Activated CD4-positive, CD25-positive, alpha-beta regulatory T cell treated with anti-CD3 and anti-CD28 coated beads, Interleukin-2, amount 50 U/mL, for 16 hours (primary cell): ENCODE data around the gene CACNB2.

Source experiments
- DNase-seq: peaks from one replicate; pipeline ENCODE4 v3.0.0-alpha.2; 2020; ENCODE audit warnings: low read depth, low spot score

The CACNB2 gene

GRCh38 chr10:18333621-18334020 is 193.4 kb downstream of the CACNB2 start:
- DNase-seq, result no peak

GRCh38 chr10:18334116-18334867 is 194.1 kb downstream of the CACNB2 start:
- no peak for DNase-seq

- no peak for DNase-seq
These were observed 200.3 kb downstream of the CACNB2 start for GRCh38 chr10:18340496-18341051.

- DNase-seq, result no peak
These were observed 200.8 kb downstream of the CACNB2 start for GRCh38 chr10:18341055-18341454.

GRCh38 chr10:18343573-18343972 is 203.3 kb downstream of the CACNB2 start:
- DNase-seq, result no peak

GRCh38 chr10:18345308-18345707 is 205.1 kb downstream of the CACNB2 start:
- DNase-seq, result no peak

- no peak for DNase-seq
These were observed 210.1 kb downstream of the CACNB2 start for GRCh38 chr10:18350340-18350739.

- DNase-seq, result no peak
These were observed 211.2 kb downstream of the CACNB2 start for GRCh38 chr10:18351421-18351820.

GRCh38 chr10:18352175-18352574 is 212.0 kb downstream of the CACNB2 start:
- no peak for DNase-seq

- DNase-seq, result no peak
These were observed 219.6 kb downstream of the CACNB2 start for GRCh38 chr10:18359812-18360211.

- DNase-seq, result no peak
These were observed 222.7 kb downstream of the CACNB2 start for GRCh38 chr10:18362892-18363291.

- DNase-seq, result no peak
These were observed 225.0 kb downstream of the CACNB2 start for GRCh38 chr10:18364987-18365775.

GRCh38 chr10:18367840-18368239 is 227.6 kb downstream of the CACNB2 start:
- no peak for DNase-seq

- DNase-seq, result no peak
These were observed 228.0 kb downstream of the CACNB2 start for GRCh38 chr10:18368273-18368672.

GRCh38 chr10:18368682-18369081 is 228.5 kb downstream of the CACNB2 start:
- no peak for DNase-seq

- no peak for DNase-seq
These were observed 229.7 kb downstream of the CACNB2 start for GRCh38 chr10:18369859-18370473.

GRCh38 chr10:18376650-18377049 is 236.4 kb downstream of the CACNB2 start:
- no peak for DNase-seq

- no peak for DNase-seq
These were observed 237.7 kb downstream of the CACNB2 start for GRCh38 chr10:18377898-18378297.

- DNase-seq, result no peak
These were observed 238.5 kb downstream of the CACNB2 start for GRCh38 chr10:18378766-18379165.

GRCh38 chr10:18381679-18382078 is 241.5 kb downstream of the CACNB2 start:
- no peak for DNase-seq

GRCh38 chr10:18397906-18398305 is 257.7 kb downstream of the CACNB2 start:
- no peak for DNase-seq

- DNase-seq, result no peak
These were observed 258.9 kb downstream of the CACNB2 start for GRCh38 chr10:18399158-18399557.
